ENCODE measurements around the gene GBA3.

DNA sequence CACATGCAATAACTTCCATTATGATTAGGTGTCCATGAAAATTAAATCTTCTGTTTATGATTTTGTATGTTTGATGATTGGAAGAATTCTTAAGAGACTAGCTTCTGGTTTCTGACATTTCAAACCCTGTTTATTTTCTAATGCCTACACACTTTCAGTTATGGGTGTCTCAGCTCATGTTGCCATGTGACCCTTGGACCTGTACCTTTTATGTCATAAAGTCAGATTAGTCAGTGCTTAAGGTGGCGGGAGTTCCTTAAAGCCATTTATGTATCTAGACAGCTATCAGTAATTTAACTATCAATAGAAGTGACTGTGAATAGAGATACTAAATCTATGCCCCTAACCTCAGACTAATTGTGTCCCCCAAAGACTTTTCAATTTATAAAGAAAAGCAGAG is 155.6 kb downstream of the GBA3 start:
- TF ChIP-seq POLR2A (IDR thresholded peaks at IDR 0.05) (no peak), EP300 (IDR thresholded peaks at IDR 0.05) (no peak)
- TF ChIP-seq, protein P1, sequence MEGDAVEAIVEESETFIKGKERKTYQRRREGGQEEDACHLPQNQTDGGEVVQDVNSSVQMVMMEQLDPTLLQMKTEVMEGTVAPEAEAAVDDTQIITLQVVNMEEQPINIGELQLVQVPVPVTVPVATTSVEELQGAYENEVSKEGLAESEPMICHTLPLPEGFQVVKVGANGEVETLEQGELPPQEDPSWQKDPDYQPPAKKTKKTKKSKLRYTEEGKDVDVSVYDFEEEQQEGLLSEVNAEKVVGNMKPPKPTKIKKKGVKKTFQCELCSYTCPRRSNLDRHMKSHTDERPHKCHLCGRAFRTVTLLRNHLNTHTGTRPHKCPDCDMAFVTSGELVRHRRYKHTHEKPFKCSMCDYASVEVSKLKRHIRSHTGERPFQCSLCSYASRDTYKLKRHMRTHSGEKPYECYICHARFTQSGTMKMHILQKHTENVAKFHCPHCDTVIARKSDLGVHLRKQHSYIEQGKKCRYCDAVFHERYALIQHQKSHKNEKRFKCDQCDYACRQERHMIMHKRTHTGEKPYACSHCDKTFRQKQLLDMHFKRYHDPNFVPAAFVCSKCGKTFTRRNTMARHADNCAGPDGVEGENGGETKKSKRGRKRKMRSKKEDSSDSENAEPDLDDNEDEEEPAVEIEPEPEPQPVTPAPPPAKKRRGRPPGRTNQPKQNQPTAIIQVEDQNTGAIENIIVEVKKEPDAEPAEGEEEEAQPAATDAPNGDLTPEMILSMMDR (IDR thresholded peaks at IDR 0.05), result no peak
